GM12878 (cell line): ENCODE results near the gene RPS8. TPM values are rescaled to one million over a fixed set of nuclear protein-coding genes. Genes with fewer than 3 reads are reported as not detected.
A peak's percentile ranks its signal among the peaks of the same experiment; 100 is the strongest.

Experiments
- ASH2L ChIP-seq: fragments of 300-600, 200-600 bp; sonication (generic); IDR thresholded peaks from 2 replicates; pipeline ENCODE4 v1.6.1; 2017; ENCODE audit warnings: low read depth, mild to moderate bottlenecking, borderline replicate concordance
- CREB1 ChIP-seq: IDR thresholded peaks from 2 replicates; pipeline ENCODE4 v1.6.1; 2012; ENCODE audit warnings: low read depth, mild to moderate bottlenecking, inconsistent platforms
- ETV6 ChIP-seq, 2 experiments: fragments of 450-650 bp in 1 of 2; IDR thresholded peaks in 1 of 2; conservative IDR thresholded peaks in 1 of 2; 2 replicates each; pipeline ENCODE4 v1.6.1; 2014; ENCODE audit warnings: antibody characterized with exemption in 1 of 2, borderline replicate concordance in 1 of 2, low read depth in 1 of 2, mild to moderate bottlenecking in 1 of 2, moderate library complexity in 1 of 2
- HDAC6 ChIP-seq: fragments of 200-600 bp; sonication (generic); IDR thresholded peaks from one replicate; pipeline ENCODE4 v1.8.0; 2017; ENCODE audit warnings: antibody characterized with exemption; ENCODE audit not compliant: unreplicated experiment
- HDGF ChIP-seq: fragments of 450-650 bp; IDR thresholded peaks from 2 replicates; pipeline ENCODE4 v1.6.1; 2016; ENCODE audit warnings: antibody characterized with exemption
- LARP7 ChIP-seq: fragments of 450-650 bp; IDR thresholded peaks from 2 replicates; pipeline ENCODE4 v1.6.1; 2017; ENCODE audit warnings: mild to moderate bottlenecking
- MYB ChIP-seq: fragments of 150-350 bp; IDR thresholded peaks from 2 replicates; pipeline ENCODE4 v1.6.1; 2014; ENCODE audit warnings: mild to moderate bottlenecking, low read depth, low read length, borderline replicate concordance
- NFXL1 ChIP-seq: fragments of 450-650 bp; IDR thresholded peaks from 2 replicates; pipeline ENCODE4 v1.6.1; 2017; ENCODE audit warnings: antibody characterized with exemption, mild to moderate bottlenecking, borderline replicate concordance
- POLR2AphosphoS5 ChIP-seq: IDR thresholded peaks from 2 replicates; pipeline ENCODE4 v1.6.1; 2011; ENCODE audit warnings: mild to moderate bottlenecking, low read length, inconsistent platforms
- RB1 ChIP-seq: fragments of 450-650 bp; formaldehyde crosslinking; IDR thresholded peaks from 2 replicates; pipeline ENCODE4 v1.6.1; 2017; ENCODE audit warnings: mild to moderate bottlenecking, borderline replicate concordance
- TARDBP ChIP-seq: IDR thresholded peaks from 2 replicates; pipeline ENCODE4 v1.6.1; 2016; ENCODE audit warnings: borderline replicate concordance
- TCF12 ChIP-seq: IDR thresholded peaks from 2 replicates; pipeline ENCODE4 v1.6.1; 2011; ENCODE audit warnings: low read depth, mild to moderate bottlenecking, low read length
- TCF7 ChIP-seq: IDR thresholded peaks from 2 replicates; pipeline ENCODE4 v1.6.1; 2014; ENCODE audit warnings: antibody characterized with exemption, borderline replicate concordance
- YBX1 ChIP-seq: fragments of 450-650 bp; IDR thresholded peaks from 2 replicates; pipeline ENCODE4 v1.6.1; 2016; ENCODE audit warnings: antibody characterized with exemption
- ZNF207 ChIP-seq: fragments of 450-650 bp; IDR thresholded peaks from 2 replicates; pipeline ENCODE4 v1.6.1; 2014; ENCODE audit warnings: antibody characterized with exemption, mild to moderate bottlenecking, borderline replicate concordance
- ZZZ3 ChIP-seq: IDR thresholded peaks from 2 replicates; pipeline ENCODE4 v1.6.1; 2011; ENCODE audit warnings: low read depth; ENCODE audit not compliant: control insufficient read depth, insufficient read length
- polyA plus RNA-seq, 11 experiments: library from polyadenylated mRNA; depleted of rRNA in 4 of 11; unstranded in 6 of 11; stranded (reverse) in 5 of 11; fragments of >200 nt; fragmentation: Nextera tagmentation in 4 of 11; fragmentation: Illumina TruSeq in 1 of 11; extraction: Ambion mirVana in 4 of 11; extraction: Trizol in 1 of 11; gene quantifications; 1 replicate in 1 of 11; 2 replicates in 10 of 11; pipeline versions ENCODE4 v1.2.1 to v1.2.3, GENCODE V29; 2011 to 2016; ENCODE audit warnings: inconsistent platforms in 2 of 11, missing spikeins in 2 of 11, low read depth in 1 of 11
- total RNA-seq, 4 experiments: library from RNA; depleted of rRNA in 3 of 4; stranded (reverse); fragments of >200 nt in 3 of 4; fragmentation: Illumina TruSeq in 1 of 4; extraction: Trizol in 1 of 4; gene quantifications; 2 replicates each; pipeline versions ENCODE4 v1.2.1 to v1.2.3, GENCODE V29; 2013 to 2021
- TF ChIP-seq, protein P1 (sequence below): fragments of 150-350 bp; IDR thresholded peaks from 2 replicates; pipeline ENCODE4 v1.6.1; 2014; ENCODE audit warnings: mild to moderate bottlenecking, low read depth, low read length
- TF ChIP-seq, protein P2 (sequence below): fragments of 450-650 bp; IDR thresholded peaks from 2 replicates; pipeline ENCODE4 v1.6.1; 2016; ENCODE audit warnings: mild to moderate bottlenecking
- TF ChIP-seq, protein P3 (sequence below): fragments of 450-650 bp; conservative IDR thresholded peaks from 2 replicates; pipeline ENCODE4 v1.6.1; 2017; ENCODE audit warnings: mild to moderate bottlenecking, moderate library complexity
- TF ChIP-seq, protein P4 (sequence below): IDR thresholded peaks from 2 replicates; pipeline ENCODE4 v1.6.1; 2011; ENCODE audit warnings: low read depth, low read length, improper control_type of control experiment, borderline replicate concordance
- TF ChIP-seq, protein P5 (sequence below): IDR thresholded peaks from 2 replicates; pipeline ENCODE4 v1.6.1; 2011; ENCODE audit warnings: borderline replicate concordance, low read depth, mild to moderate bottlenecking, moderate library complexity, mixed read lengths, low read length; ENCODE audit not compliant: insufficient read depth; ENCODE audit errors: extremely low read length

Gene RPS8
- total and polyA plus RNA-seq, 10 of the 15 experiments (the other 5 are each of a cell fraction or from before 2014, with no cell fraction given): 1,296 to 3,461 (median 2,877) TPM

DNA sequence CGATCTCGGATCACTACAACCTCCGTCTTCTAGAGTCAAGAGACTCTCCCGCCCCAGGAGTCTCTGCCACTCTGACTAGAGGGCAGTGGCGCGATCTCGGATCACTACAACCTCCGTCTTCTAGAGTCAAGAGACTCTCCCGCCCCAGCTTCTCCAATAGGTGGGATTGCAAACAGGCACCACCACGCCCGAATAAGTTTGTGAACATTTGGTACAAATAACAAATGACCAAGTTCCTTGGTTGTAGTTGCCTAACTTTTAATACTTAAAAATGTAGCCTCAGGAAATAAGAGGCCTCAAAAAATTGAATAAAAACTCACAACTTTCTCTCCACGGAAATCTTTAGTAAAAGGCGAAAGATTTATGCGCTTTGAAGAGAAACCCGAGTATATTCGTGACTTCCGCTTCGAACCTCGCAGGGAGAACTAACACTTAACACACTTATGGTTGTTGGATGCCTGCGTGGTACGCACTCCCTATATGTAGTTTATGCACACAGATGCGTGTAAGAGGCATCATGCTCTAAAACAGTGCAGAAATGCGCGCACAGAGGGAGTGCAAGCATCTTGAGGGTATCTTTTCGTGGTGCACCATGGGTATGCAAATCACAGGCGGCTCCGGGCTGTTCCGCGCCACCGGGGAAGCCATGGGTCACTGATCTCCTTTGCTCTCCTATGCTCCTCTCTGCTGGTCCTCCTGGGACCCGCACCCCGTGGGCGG lies 44.4 kb downstream of the RPS8 start (continued):
- TF ChIP-seq ETV6 (conservative IDR thresholded peaks at IDR 0.05 in 1 of 2, IDR thresholded peaks at IDR 0.05 in 1 of 2; ENCODE audit: borderline replicate concordance in 1 of 2, low read depth in 1 of 2) (peak in 1 of 2 experiments; percentile 81; a peak in 2 of 4 replicates), ZNF207 (0 out of 2 replicates have a peak, but pooled peaks have one; percentile 83), HDGF (no peak), POLR2AphosphoS5 (peak; percentile 100), LARP7 (no peak), TARDBP (peak; percentile 98), TCF7 (peak; percentile 88), CREB1 (peak; percentile 68), YBX1 (no peak), TCF12 (peak; percentile 68), NFXL1 (no peak), ZZZ3 (no peak), MYB (no peak), HDAC6 (peak; percentile 92), RB1 (peak; percentile 16; the same call in 1 of the 2 replicates), ASH2L (no peak)
- TF ChIP-seq, protein P1, sequence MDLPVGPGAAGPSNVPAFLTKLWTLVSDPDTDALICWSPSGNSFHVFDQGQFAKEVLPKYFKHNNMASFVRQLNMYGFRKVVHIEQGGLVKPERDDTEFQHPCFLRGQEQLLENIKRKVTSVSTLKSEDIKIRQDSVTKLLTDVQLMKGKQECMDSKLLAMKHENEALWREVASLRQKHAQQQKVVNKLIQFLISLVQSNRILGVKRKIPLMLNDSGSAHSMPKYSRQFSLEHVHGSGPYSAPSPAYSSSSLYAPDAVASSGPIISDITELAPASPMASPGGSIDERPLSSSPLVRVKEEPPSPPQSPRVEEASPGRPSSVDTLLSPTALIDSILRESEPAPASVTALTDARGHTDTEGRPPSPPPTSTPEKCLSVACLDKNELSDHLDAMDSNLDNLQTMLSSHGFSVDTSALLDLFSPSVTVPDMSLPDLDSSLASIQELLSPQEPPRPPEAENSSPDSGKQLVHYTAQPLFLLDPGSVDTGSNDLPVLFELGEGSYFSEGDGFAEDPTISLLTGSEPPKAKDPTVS: no peak
- TF ChIP-seq, protein P2, sequence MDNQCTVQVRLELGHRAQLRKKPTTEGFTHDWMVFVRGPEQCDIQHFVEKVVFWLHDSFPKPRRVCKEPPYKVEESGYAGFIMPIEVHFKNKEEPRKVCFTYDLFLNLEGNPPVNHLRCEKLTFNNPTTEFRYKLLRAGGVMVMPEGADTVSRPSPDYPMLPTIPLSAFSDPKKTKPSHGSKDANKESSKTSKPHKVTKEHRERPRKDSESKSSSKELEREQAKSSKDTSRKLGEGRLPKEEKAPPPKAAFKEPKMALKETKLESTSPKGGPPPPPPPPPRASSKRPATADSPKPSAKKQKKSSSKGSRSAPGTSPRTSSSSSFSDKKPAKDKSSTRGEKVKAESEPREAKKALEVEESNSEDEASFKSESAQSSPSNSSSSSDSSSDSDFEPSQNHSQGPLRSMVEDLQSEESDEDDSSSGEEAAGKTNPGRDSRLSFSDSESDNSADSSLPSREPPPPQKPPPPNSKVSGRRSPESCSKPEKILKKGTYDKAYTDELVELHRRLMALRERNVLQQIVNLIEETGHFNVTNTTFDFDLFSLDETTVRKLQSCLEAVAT: peak; percentile 84
- TF ChIP-seq, protein P3, sequence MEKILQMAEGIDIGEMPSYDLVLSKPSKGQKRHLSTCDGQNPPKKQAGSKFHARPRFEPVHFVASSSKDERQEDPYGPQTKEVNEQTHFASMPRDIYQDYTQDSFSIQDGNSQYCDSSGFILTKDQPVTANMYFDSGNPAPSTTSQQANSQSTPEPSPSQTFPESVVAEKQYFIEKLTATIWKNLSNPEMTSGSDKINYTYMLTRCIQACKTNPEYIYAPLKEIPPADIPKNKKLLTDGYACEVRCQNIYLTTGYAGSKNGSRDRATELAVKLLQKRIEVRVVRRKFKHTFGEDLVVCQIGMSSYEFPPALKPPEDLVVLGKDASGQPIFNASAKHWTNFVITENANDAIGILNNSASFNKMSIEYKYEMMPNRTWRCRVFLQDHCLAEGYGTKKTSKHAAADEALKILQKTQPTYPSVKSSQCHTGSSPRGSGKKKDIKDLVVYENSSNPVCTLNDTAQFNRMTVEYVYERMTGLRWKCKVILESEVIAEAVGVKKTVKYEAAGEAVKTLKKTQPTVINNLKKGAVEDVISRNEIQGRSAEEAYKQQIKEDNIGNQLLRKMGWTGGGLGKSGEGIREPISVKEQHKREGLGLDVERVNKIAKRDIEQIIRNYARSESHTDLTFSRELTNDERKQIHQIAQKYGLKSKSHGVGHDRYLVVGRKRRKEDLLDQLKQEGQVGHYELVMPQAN: peak; percentile 53; the same call in 1 of the 2 replicates
- TF ChIP-seq, protein P4, sequence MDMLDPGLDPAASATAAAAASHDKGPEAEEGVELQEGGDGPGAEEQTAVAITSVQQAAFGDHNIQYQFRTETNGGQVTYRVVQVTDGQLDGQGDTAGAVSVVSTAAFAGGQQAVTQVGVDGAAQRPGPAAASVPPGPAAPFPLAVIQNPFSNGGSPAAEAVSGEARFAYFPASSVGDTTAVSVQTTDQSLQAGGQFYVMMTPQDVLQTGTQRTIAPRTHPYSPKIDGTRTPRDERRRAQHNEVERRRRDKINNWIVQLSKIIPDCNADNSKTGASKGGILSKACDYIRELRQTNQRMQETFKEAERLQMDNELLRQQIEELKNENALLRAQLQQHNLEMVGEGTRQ: no peak
- TF ChIP-seq, protein P5, sequence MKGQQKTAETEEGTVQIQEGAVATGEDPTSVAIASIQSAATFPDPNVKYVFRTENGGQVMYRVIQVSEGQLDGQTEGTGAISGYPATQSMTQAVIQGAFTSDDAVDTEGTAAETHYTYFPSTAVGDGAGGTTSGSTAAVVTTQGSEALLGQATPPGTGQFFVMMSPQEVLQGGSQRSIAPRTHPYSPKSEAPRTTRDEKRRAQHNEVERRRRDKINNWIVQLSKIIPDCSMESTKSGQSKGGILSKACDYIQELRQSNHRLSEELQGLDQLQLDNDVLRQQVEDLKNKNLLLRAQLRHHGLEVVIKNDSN: no peak
